Stimulated activated CD8-positive, alpha-beta memory T cell treated with anti-CD3 and anti-CD28 coated beads, Interleukin-4, amount 100 ng/mL, for 24 hours (primary cell): ENCODE data around the gene PDC.
"Not testable (repeated sequence)": the region's sequence is repeated elsewhere in the genome, so short reads cannot be mapped to it uniquely, and the experiment has no call there.

ENCODE experiments used
- DNase-seq: peaks from one replicate; pipeline ENCODE4 v3.0.0-alpha.2; 2020; ENCODE audit warnings: low read depth

PDC gene

GRCh38 chr1:186465946-186466345, 5.0 kb upstream of the PDC start:
- DNase-seq, result no peak

GRCh38 chr1:186465491-186465890, 4.6 kb upstream of the PDC start:
- DNase-seq, result not testable (repeated sequence)

GRCh38 chr1:186463926-186464325, 3.0 kb upstream of the PDC start:
- no peak for DNase-seq

- no peak for DNase-seq
Measured at GRCh38 chr1:186463511-186463910, 2.6 kb upstream of the PDC start.

- not testable (repeated sequence) for DNase-seq
Measured at GRCh38 chr1:186459161-186459560, 1.8 kb downstream of the PDC start.

GRCh38 chr1:186456729-186457255, 4.1 kb downstream of the PDC start:
- no peak for DNase-seq

GRCh38 chr1:186454981-186455380, 5.9 kb downstream of the PDC start:
- no peak for DNase-seq

GRCh38 chr1:186446152-186446551, 14.8 kb downstream of the PDC start:
- DNase-seq, result no peak

- no peak for DNase-seq
Measured at GRCh38 chr1:186443638-186444037, 17.3 kb downstream of the PDC start.

- no peak for DNase-seq
Measured at GRCh38 chr1:186442651-186443375, 18.1 kb downstream of the PDC start.

- no peak for DNase-seq
Measured at GRCh38 chr1:186440584-186440983, 20.3 kb downstream of the PDC start.

GRCh38 chr1:186438567-186438966, 22.3 kb downstream of the PDC start:
- no peak for DNase-seq

GRCh38 chr1:186435336-186435735, 25.6 kb downstream of the PDC start:
- no peak for DNase-seq

GRCh38 chr1:186429017-186429416, 31.9 kb downstream of the PDC start:
- DNase-seq, result no peak

- no peak for DNase-seq
Measured at GRCh38 chr1:186426118-186426517, 34.8 kb downstream of the PDC start.

- no peak for DNase-seq
Measured at GRCh38 chr1:186424539-186424938, 36.4 kb downstream of the PDC start.

- no peak for DNase-seq
Measured at GRCh38 chr1:186421446-186421845, 39.5 kb downstream of the PDC start.

GRCh38 chr1:186420923-186421322, 40.0 kb downstream of the PDC start:
- DNase-seq, result no peak

GRCh38 chr1:186420311-186420710, 40.6 kb downstream of the PDC start:
- no peak for DNase-seq

GRCh38 chr1:186418503-186418902, 42.4 kb downstream of the PDC start:
- no peak for DNase-seq

GRCh38 chr1:186413319-186413718, 47.6 kb downstream of the PDC start:
- no peak for DNase-seq

GRCh38 chr1:186409091-186409490, 51.8 kb downstream of the PDC start:
- DNase-seq, result no peak

GRCh38 chr1:186404454-186405051, 56.4 kb downstream of the PDC start:
- no peak for DNase-seq

- DNase-seq, result no peak
Measured at GRCh38 chr1:186403632-186404031, 57.3 kb downstream of the PDC start.
